Glutamatergic neuron (in vitro differentiated cells): Measurements from ENCODE around the gene TFCP2L1. TPM values are rescaled to one million over a fixed set of nuclear protein-coding genes. Genes with fewer than 3 reads are reported as not detected.

Experiments
- DNase-seq: peaks from one replicate; pipeline ENCODE4 v3.0.0; 2022
- H3K27ac Mint-ChIP-seq: one replicate; pipeline ENCODE4 v1.8.0; 2020; ENCODE audit warnings: mild to moderate bottlenecking, mixed read lengths, inconsistent platforms; ENCODE audit not compliant: unreplicated experiment
- H3K27me3 Mint-ChIP-seq: one replicate; pipeline ENCODE4 v1.8.0; 2020; ENCODE audit warnings: mild to moderate bottlenecking, moderate library complexity, mixed read lengths, inconsistent platforms; ENCODE audit not compliant: unreplicated experiment
- H3K36me3 Mint-ChIP-seq: one replicate; pipeline ENCODE4 v1.8.0; 2020; ENCODE audit warnings: mild to moderate bottlenecking, mixed read lengths, inconsistent platforms; ENCODE audit not compliant: unreplicated experiment
- H3K4me1 Mint-ChIP-seq: one replicate; pipeline ENCODE4 v1.8.0; 2020; ENCODE audit warnings: mild to moderate bottlenecking, low read depth, mixed read lengths, inconsistent platforms; ENCODE audit not compliant: unreplicated experiment
- H3K4me3 Mint-ChIP-seq: one replicate; pipeline ENCODE4 v1.8.0; 2020; ENCODE audit warnings: mild to moderate bottlenecking, mixed read lengths, inconsistent platforms; ENCODE audit not compliant: unreplicated experiment
- H3K9me3 Mint-ChIP-seq: one replicate; pipeline ENCODE4 v1.8.0; 2020; ENCODE audit warnings: mild to moderate bottlenecking, moderate library complexity, mixed read lengths, inconsistent platforms; ENCODE audit not compliant: unreplicated experiment
- total RNA-seq: library from RNA; stranded (reverse); fragmentation: NEBNext Ultra II Directional; extraction: Animal tissue kit (Norgen Biotek cat#: 25700); gene quantifications from one replicate; pipeline ENCODE4 v1.2.1, GENCODE V29; 2021; ENCODE audit not compliant: unreplicated experiment
- TF ChIP-seq, protein P1 (sequence below): fragments of 200-600 bp; sonication (generic); IDR thresholded peaks from one replicate; pipeline ENCODE4 v1.5.0; 2021; ENCODE audit not compliant: partially characterized antibody, unreplicated experiment

TFCP2L1 gene
- total RNA-seq, 1 donor from 2014 or later: 0.07 TPM

DNA sequence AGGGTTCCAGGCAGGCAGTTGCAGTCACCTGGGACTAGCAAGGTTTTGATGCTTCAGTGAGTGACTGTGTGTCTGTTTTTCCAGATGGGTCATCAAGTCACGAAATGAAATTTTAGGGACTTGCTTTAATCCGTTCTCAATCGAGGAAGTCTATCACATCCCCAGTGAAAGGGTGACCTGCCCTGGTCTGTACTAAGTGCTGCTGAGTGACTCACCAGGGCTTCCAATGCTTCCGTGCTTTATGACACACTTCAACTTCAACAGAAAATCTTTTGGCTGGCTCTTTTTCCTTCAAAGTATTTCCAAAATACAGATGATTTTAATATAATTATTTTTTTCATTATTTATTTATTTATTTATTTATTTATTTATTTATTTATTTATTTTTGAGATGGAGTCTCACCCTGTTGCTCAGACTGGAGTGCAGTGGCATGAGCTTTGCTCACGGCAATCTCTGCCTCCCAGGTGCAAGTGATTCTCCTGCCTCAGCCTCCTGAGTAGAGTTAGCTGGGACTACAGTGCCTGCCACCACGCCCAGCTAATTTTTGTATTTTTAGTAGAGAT is 18.4 kb downstream of the TFCP2L1 start:
- TF ChIP-seq, protein P1, sequence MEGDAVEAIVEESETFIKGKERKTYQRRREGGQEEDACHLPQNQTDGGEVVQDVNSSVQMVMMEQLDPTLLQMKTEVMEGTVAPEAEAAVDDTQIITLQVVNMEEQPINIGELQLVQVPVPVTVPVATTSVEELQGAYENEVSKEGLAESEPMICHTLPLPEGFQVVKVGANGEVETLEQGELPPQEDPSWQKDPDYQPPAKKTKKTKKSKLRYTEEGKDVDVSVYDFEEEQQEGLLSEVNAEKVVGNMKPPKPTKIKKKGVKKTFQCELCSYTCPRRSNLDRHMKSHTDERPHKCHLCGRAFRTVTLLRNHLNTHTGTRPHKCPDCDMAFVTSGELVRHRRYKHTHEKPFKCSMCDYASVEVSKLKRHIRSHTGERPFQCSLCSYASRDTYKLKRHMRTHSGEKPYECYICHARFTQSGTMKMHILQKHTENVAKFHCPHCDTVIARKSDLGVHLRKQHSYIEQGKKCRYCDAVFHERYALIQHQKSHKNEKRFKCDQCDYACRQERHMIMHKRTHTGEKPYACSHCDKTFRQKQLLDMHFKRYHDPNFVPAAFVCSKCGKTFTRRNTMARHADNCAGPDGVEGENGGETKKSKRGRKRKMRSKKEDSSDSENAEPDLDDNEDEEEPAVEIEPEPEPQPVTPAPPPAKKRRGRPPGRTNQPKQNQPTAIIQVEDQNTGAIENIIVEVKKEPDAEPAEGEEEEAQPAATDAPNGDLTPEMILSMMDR: no peak
- DNase-seq: no peak
- no peaks in the 10 kb centered on the region for H3K4me1 Mint-ChIP-seq
- no peaks in the 10 kb centered on the region for H3K9me3 Mint-ChIP-seq
- H3K27me3 Mint-ChIP-seq: peaks cover 1% of the 10 kb centered on the region
- no peak overlapping the region for H3K27ac Mint-ChIP-seq
- H3K4me3 Mint-ChIP-seq: no peak overlapping the region
- no peaks in the 10 kb centered on the region for H3K36me3 Mint-ChIP-seq

DNA sequence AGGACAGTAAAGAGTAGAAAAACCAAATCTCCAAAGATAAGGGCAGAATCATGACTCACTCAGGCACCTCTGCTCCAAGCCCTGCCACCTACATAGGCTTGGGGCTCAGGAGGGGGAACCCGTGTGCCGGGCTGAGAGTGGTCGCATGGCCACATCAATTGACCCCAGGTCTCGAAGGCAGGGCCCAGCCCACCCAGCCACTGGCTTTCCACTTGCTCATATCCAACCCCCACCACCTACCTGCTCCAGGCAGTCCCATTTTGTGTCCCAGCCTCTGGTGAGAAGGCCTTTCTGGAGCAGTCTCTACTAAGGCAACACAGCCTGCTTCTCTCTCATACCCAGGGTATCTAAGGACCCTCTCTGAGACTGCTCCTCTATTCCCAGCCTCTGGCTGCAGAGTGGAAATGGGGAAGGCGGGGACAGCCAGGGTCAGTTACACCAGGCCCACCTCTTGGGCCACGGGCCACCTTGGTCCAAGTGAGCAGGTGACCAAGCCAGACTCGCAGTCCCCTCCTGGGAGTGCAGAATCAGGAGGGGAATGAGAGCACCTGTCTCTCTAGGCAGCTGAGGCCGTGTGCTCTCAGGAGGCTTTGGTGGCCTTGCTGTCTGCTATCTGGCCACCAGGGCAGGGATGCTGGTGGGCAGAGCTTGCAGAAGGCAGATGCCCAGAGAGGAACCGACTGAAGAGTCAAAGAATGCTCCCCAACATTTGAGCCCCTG is 20.8 kb downstream of the TFCP2L1 start:
- H3K36me3 Mint-ChIP-seq: no peaks in the 10 kb centered on the region
- peaks cover 1% of the 10 kb centered on the region for H3K27me3 Mint-ChIP-seq
- no peaks in the 10 kb centered on the region for H3K4me1 Mint-ChIP-seq
- no peaks in the 10 kb centered on the region for H3K9me3 Mint-ChIP-seq
- DNase-seq: no peak
- no peak overlapping the region for H3K4me3 Mint-ChIP-seq
- TF ChIP-seq, protein P1: no peak
- H3K27ac Mint-ChIP-seq: no peak overlapping the region

- TF ChIP-seq, protein P1: no peak
- Mint-ChIP-seq H3K4me1 (no peaks in the 10 kb centered on the region), H3K27ac (no peak overlapping the region), H3K4me3 (no peak overlapping the region), H3K9me3 (peaks cover 2% of the 10 kb centered on the region), H3K27me3 (no peaks in the 10 kb centered on the region), H3K36me3 (peaks cover 4% of the 10 kb centered on the region)
- no peak for DNase-seq
These were observed 24.4 kb downstream of the TFCP2L1 start for GRCh38 chr2:121260370-121261154.

GRCh38 chr2:121258051-121258450 is 27.0 kb downstream of the TFCP2L1 start:
- Mint-ChIP-seq H3K27ac (no peak overlapping the region), H3K4me1 (no peaks in the 10 kb centered on the region), H3K4me3 (no peak overlapping the region), H3K9me3 (peaks cover 2% of the 10 kb centered on the region), H3K36me3 (peaks cover 4% of the 10 kb centered on the region), H3K27me3 (no peaks in the 10 kb centered on the region)
- TF ChIP-seq, protein P1: no peak
- no peak for DNase-seq

DNA sequence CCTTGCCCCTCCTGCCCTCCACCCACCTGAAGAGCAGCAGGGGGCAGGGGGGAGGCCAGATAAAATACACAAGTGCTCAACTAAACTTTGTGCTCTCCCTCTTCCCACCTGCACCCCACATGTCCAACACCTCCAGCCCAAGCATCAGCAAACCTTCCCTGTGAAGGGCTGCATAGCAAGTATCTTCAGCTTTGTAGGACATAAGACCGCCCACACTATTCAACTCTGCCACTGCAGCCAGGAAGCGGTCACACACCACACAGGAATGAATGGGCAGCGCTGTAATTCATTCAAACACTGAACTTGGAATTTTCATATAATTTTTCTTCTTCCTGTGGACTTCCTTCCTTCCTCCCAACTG is 27.5 kb downstream of the TFCP2L1 start:
- DNase-seq: no peak
- Mint-ChIP-seq H3K36me3 (peaks cover 4% of the 10 kb centered on the region), H3K4me1 (no peaks in the 10 kb centered on the region), H3K9me3 (peaks cover 2% of the 10 kb centered on the region), H3K4me3 (no peak overlapping the region), H3K27ac (no peak overlapping the region), H3K27me3 (no peaks in the 10 kb centered on the region)
- TF ChIP-seq, protein P1: no peak
